Smooth muscle cell (in vitro differentiated cells): ENCODE measurements around the gene TYRO3. TPM values are rescaled to one million over a fixed set of nuclear protein-coding genes. Genes with fewer than 3 reads are reported as not detected.
"Not testable (repeated sequence)": the region's sequence is repeated elsewhere in the genome, so short reads cannot be mapped to it uniquely, and the experiment has no call there.

ENCODE experiments used
- DNase-seq: peaks from one replicate; lab custom pipeline; 2025; ENCODE audit not compliant: unreplicated experiment; lab: John Stamatoyannopoulos, UW
- H2AFZ ChIP-seq: fragments of 200-600 bp; sonication (generic); 2 replicates; pipeline ENCODE4 v1.6.0; 2016; ENCODE audit warnings: antibody characterized with exemption, low read depth, mild to moderate bottlenecking
- H3F3A ChIP-seq: fragments of 200-600 bp; sonication (generic); 2 replicates; pipeline ENCODE4 v1.6.0; 2017; ENCODE audit warnings: antibody characterized with exemption, low read depth
- H3K27ac ChIP-seq: fragments of 200-600 bp; sonication (generic); 2 replicates; pipeline ENCODE4 v1.5.1; 2016; ENCODE audit warnings: low read depth, mild to moderate bottlenecking
- H3K27me3 ChIP-seq: fragments of 200-600 bp; sonication (generic); 2 replicates; pipeline ENCODE4 v1.6.1; 2016; ENCODE audit warnings: low read depth, mild to moderate bottlenecking
- H3K36me3 ChIP-seq: fragments of 200-600 bp; sonication (generic); 2 replicates; pipeline ENCODE4 v1.5.1; 2016; ENCODE audit warnings: low read depth
- H3K4me1 ChIP-seq: fragments of 200-600 bp; sonication (generic); 2 replicates; pipeline ENCODE4 v1.5.1; 2016; ENCODE audit warnings: low read depth
- H3K4me2 ChIP-seq: fragments of 200-600 bp; sonication (generic); 2 replicates; pipeline ENCODE4 v1.6.0; 2016; ENCODE audit warnings: mild to moderate bottlenecking
- H3K4me3 ChIP-seq: fragments of 200-600 bp; sonication (generic); 2 replicates; pipeline ENCODE4 v1.5.1; 2016; ENCODE audit warnings: mild to moderate bottlenecking
- H3K79me2 ChIP-seq: fragments of 200-600 bp; sonication (generic); 2 replicates; pipeline ENCODE4 v1.6.0; 2016; ENCODE audit warnings: low read depth, mild to moderate bottlenecking
- H3K9ac ChIP-seq: fragments of 200-600 bp; sonication (generic); 2 replicates; pipeline ENCODE4 v1.6.0; 2016; ENCODE audit warnings: low read depth
- H3K9me3 ChIP-seq: fragments of 200-600 bp; sonication (generic); replicated peaks from 2 replicates; pipeline ENCODE4 v1.5.1; 2016; ENCODE audit warnings: low read depth
- H4K20me1 ChIP-seq: fragments of 200-600 bp; sonication (generic); 2 replicates; pipeline ENCODE4 v1.6.0; 2016; ENCODE audit warnings: low read depth
- CTCF ChIP-seq: fragments of 200-600 bp; sonication (generic); IDR thresholded peaks from 2 replicates; pipeline ENCODE4 v1.5.1; 2017; ENCODE audit warnings: borderline replicate concordance, mild to moderate bottlenecking, antibody characterized with exemption; ENCODE audit not compliant: insufficient read depth, poor library complexity, severe bottlenecking
- WGBS: methylation state at CpG from one replicate; pipeline ENCODE4 v1.1.7; 2016; ENCODE audit warnings: low lambda C conversion rate; 5-methylcytosine and 5-hydroxymethylcytosine counted together
- polyA plus RNA-seq: library from polyadenylated mRNA; unstranded; fragments of >200 nt; fragmentation: Nextera tagmentation; extraction: Ambion mirVana; gene quantifications from 2 replicates; pipeline ENCODE4 v1.2.1, GENCODE V29; 2016
- total RNA-seq: library from RNA; depleted of rRNA; stranded (reverse); fragments of >200 nt; gene quantifications from 2 replicates; pipeline ENCODE4 v1.2.3, GENCODE V29; 2014

Gene TYRO3
- total and polyA plus RNA-seq, 2 experiments from 2014 or later = 11.5 to 20.5 TPM

DNA sequence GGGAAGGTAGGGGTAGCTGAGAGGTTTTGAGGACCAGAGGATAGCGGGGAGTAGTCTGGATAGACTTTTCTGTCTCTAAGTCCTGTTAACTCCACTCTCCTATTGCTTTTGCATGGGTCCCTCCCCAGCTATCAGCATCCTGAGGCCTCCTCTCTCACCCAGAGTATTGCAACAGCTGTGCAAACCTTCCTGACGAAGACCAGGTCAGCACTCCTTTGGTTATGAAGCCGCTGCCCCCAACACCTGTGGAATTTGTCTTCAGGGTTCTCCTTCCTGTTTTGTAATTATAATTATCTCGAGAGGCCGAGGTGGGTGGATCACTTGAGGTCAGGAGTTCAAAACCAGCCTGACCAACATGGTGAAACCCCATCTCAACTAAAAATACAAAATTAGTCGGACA, 24.8 kb downstream of the TYRO3 start:
- Histone ChIP-seq H3K36me3 (no peaks in the 10 kb centered on the region), H3K79me2 (no peaks in the 10 kb centered on the region), H4K20me1 (no peaks in the 10 kb centered on the region), H2AFZ (no peak overlapping the region), H3K27ac (no peak overlapping the region), H3K4me3 (no peak overlapping the region), H3K9me3 (no peaks in the 10 kb centered on the region), H3K4me1 (peaks cover 8% of the 10 kb centered on the region), H3F3A (no peaks in the 10 kb centered on the region), H3K9ac (no peak overlapping the region), H3K4me2 (no peak overlapping the region), H3K27me3 (no peaks in the 10 kb centered on the region)
- no peak for TF ChIP-seq CTCF
- 77% methylated on average over 6 of the region's 6 CpGs for WGBS
- DNase-seq = no peak

DNA sequence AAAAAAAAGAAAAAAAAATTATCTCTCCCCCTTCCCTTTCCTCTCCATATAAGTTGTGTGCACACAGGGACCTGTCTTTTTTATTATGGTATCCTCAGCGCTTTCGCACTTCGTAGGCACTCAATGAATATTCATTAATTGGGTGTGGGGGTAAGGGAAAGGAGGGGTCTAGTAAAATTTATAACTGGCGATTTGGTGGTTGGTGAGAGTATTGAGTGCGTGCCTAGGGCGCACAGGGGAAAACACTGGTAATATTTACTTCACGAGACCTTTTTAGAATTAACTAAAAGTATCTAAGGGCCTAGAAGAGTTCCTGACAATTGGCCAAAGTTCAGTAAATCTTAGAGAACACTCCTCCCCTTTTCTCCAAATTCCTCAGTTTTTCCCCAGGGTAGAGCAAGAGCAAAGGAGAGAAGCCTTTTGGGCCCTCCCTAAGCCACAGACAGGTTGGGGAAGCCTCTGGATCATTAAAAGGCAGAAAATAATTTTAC, 25.7 kb downstream of the TYRO3 start:
- WGBS = 91% methylated on average over 7 of the region's 7 CpGs
- Histone ChIP-seq H3F3A (no peaks in the 10 kb centered on the region), H3K4me2 (peak overlapping the region; percentile 80), H3K4me1 (peaks cover 8% of the 10 kb centered on the region), H3K27ac (peak overlapping the region; percentile 41), H3K4me3 (peak overlapping the region; percentile 39), H3K79me2 (no peaks in the 10 kb centered on the region), H3K27me3 (no peaks in the 10 kb centered on the region), H4K20me1 (no peaks in the 10 kb centered on the region), H3K9me3 (no peaks in the 10 kb centered on the region), H3K9ac (no peak overlapping the region), H3K36me3 (no peaks in the 10 kb centered on the region), H2AFZ (peak overlapping the region; percentile 90)
- DNase-seq = no peak
- TF ChIP-seq CTCF = no peak

DNA sequence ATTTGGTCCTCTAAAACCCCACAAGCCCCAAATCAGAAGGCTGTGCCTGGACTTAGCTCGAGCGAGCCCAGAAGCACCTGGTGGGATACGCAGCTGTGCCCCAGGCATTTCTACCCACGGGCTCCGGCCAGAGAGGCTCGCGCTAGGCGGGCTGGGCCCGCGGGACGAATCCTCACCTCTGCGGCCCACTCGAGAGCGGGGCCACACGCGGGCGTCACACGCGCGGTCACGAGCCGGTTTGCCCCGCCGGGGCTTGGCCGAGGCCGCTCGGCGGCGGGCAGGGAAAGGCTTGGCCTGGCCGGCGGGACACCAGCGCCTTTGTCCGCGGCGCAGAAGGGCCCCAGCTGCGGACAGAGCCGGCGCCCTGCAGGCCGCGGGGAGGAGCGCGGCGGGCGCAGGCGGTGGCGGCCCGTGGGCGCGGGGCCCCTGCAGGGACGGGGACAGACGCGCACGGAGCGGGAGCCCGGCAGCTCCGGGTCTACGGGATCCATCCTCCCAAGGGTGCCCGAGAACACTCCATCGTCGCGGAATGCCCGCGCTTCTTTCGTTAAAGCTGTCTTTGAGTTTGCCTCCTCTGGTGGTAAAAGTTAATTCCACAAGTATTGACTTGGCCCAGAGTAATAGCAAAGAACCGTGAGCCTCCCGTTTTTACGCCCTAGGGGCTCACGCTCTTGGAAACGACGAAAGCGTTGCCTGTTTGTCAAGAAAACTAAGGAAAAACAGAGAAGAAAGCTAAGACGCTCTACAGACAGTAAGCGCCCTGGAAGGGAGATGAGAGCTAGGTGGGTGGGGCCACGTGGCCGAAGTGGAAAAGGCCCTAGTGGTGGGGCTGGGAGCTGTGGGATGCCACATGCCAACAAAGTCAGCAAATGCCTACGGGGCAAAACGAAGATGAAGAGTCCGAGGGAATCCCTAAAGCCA, 26.4 kb downstream of the TYRO3 start:
- Histone ChIP-seq H3K79me2 (no peaks in the 10 kb centered on the region), H3K4me2 (peak overlapping the region; percentile 80), H3F3A (no peaks in the 10 kb centered on the region), H3K9me3 (no peaks in the 10 kb centered on the region), H3K27ac (peak overlapping the region; percentile 54), H3K27me3 (no peaks in the 10 kb centered on the region), H2AFZ (peak overlapping the region; percentile 90), H3K36me3 (no peaks in the 10 kb centered on the region), H3K9ac (no peak overlapping the region), H3K4me1 (peaks cover 8% of the 10 kb centered on the region), H4K20me1 (no peaks in the 10 kb centered on the region), H3K4me3 (peak overlapping the region; percentile 39)
- TF ChIP-seq CTCF = peak; percentile 28
- DNase-seq = peak; percentile 30
- 4% methylated on average over 72 of the region's 78 CpGs for WGBS

- H4K20me1 ChIP-seq, H3K4me2 ChIP-seq, H3K36me3 ChIP-seq, H3K4me3 ChIP-seq, H3K9ac ChIP-seq, H3F3A ChIP-seq, H3K4me1 ChIP-seq, H2AFZ ChIP-seq, H3K27me3 ChIP-seq, H3K9me3 ChIP-seq, DNase-seq, H3K79me2 ChIP-seq: not testable (repeated sequence)
- WGBS = 88% methylated on average over 14 of the region's 14 CpGs
- peak overlapping the region; percentile 54 for H3K27ac ChIP-seq
These were observed 27.7 kb downstream of the TYRO3 start for GRCh38 chr15:41586531-41587282.

DNA sequence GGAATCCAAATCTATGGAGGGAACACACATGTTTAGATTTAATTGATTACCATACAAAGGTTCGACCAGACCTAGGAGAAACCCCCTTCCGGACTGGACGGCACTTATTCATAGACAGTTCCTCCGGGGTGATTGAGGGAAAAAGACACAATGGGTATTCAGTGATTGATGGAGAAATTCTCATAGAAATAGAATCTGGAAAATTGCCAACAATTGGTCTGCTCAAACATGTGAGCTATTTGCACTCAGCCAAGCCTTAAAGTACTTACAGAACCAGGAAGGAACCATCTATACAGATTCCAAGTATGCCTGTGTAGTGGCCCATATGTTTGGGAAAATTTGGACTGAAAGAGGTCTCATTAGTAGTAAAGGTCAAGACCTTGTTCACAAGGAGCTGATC, 30.0 kb downstream of the TYRO3 start:
- WGBS = 84% methylated on average over 4 of the region's 4 CpGs
- H3K79me2 ChIP-seq, DNase-seq, H3K4me2 ChIP-seq, H3K27me3 ChIP-seq, H4K20me1 ChIP-seq, H3K9me3 ChIP-seq, H3K4me3 ChIP-seq, H3F3A ChIP-seq, H3K4me1 ChIP-seq, H2AFZ ChIP-seq, H3K36me3 ChIP-seq, H3K9ac ChIP-seq: not testable (repeated sequence)
- peak overlapping the region; percentile 24 for H3K27ac ChIP-seq

- 60% methylated on average over 2 of the region's 2 CpGs for WGBS
- H3K27ac ChIP-seq = peak overlapping the region; percentile 24
- H3K9ac ChIP-seq, H3K4me3 ChIP-seq, H3K9me3 ChIP-seq, H2AFZ ChIP-seq, H3K4me1 ChIP-seq, H3K27me3 ChIP-seq, H3K36me3 ChIP-seq, H3K79me2 ChIP-seq, H4K20me1 ChIP-seq, DNase-seq, H3F3A ChIP-seq, H3K4me2 ChIP-seq: not testable (repeated sequence)
These were observed 30.6 kb downstream of the TYRO3 start for GRCh38 chr15:41589571-41589970.
